Immature natural killer cell (primary cell): Measurements from ENCODE around the gene COG8. TPM values are rescaled to one million over a fixed set of nuclear protein-coding genes. Genes with fewer than 3 reads are reported as not detected.

Experiments
- DNase-seq, 3 donors: peaks; one replicate each; pipeline ENCODE4 v3.0.0; 2022; ENCODE audit warnings: mixed read lengths in 1 of 3
- H3K27ac Mint-ChIP-seq, 6 donors: one replicate each; pipeline ENCODE4 v1.8.0; 2020; ENCODE audit warnings: mixed read lengths in 6 of 6, mild to moderate bottlenecking in 5 of 6, inconsistent platforms in 4 of 6, moderate library complexity in 3 of 6
- H3K27me3 Mint-ChIP-seq, 3 donors: one replicate each; pipeline ENCODE4 v1.8.0; 2020 to 2021; ENCODE audit warnings: low read depth in 3 of 3, mild to moderate bottlenecking in 3 of 3, mixed read lengths in 3 of 3, moderate library complexity in 3 of 3, inconsistent platforms in 1 of 3
- H3K36me3 Mint-ChIP-seq, 3 donors: one replicate each; pipeline ENCODE4 v1.8.0; 2020; ENCODE audit warnings: mixed read lengths in 3 of 3, inconsistent platforms in 2 of 3, mild to moderate bottlenecking in 2 of 3
- H3K4me1 Mint-ChIP-seq, 2 donors: one replicate each; pipeline ENCODE4 v1.8.0; 2020; ENCODE audit warnings: inconsistent platforms in 2 of 2, mild to moderate bottlenecking in 2 of 2, mixed read lengths in 2 of 2, moderate library complexity in 1 of 2
- H3K4me3 Mint-ChIP-seq, 5 donors: one replicate each; pipeline ENCODE4 v1.8.0; 2020; ENCODE audit warnings: mild to moderate bottlenecking in 5 of 5, mixed read lengths in 5 of 5, inconsistent platforms in 3 of 5, moderate library complexity in 3 of 5
- H3K9me3 Mint-ChIP-seq, 6 donors: one replicate each; pipeline ENCODE4 v1.8.0; 2020; ENCODE audit warnings: mild to moderate bottlenecking in 6 of 6, mixed read lengths in 6 of 6, inconsistent platforms in 4 of 6, moderate library complexity in 3 of 6
- polyA plus RNA-seq, 3 donors: library from polyadenylated mRNA; unstranded; fragments of 300-500 nt; fragmentation: Illumina TruSeq; gene quantifications; one replicate each; pipeline ENCODE4 v1.2.3, GENCODE V29; 2021

The COG8 gene
- polyA plus RNA-seq, 3 donors from 2014 or later, result 36.6 to 52.0 (median 44.4) TPM

DNA sequence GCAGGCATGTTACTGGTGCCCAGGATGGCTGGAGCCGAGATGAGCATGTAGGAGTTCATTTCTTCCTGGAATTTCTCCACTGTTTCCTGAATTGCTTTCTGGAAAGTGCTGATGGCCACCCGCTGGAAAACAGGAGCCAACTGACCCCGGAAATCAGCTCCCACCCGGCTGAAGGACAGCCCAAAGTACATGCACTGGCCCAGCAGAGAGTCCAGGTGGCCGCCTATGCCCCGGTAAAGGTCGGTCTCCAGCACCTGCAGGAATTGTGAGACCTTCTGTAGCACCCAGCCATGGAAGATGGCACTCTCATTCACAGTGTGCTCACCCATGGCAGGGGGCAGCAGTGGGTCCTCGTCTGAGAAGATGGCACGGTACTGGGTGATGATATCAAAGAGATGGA is 4.7 kb downstream of the COG8 start:
- Mint-ChIP-seq H3K4me3 (peak overlapping the region in 1 of 5 donors; percentile 21), H3K9me3 (no peaks in the 10 kb centered on the region), H3K36me3 (peaks cover 11 to 22% (median 19%) of the 10 kb centered on the region in 3 donors), H3K4me1 (peaks cover 33 to 36% of the 10 kb centered on the region in 2 donors), H3K27me3 (peaks cover 0 to 3% (median 3%) of the 10 kb centered on the region in 3 donors), H3K27ac (no peak overlapping the region)
- no peak for DNase-seq

GRCh38 chr16:69330286-69331109 is 8.9 kb downstream of the COG8 start, which contains the start of gene PDF:
Gene PDF, minus strand, starts transcription at chr16:69330588. Its CDS starts 18 bp downstream, at chr16:69330570.
- H3K4me3 Mint-ChIP-seq, result peak within 1 kb of the TSS; percentile 69 to 83 (median 80)
- peaks cover 29 to 31% of the 10 kb centered on the region in 2 donors for H3K4me1 Mint-ChIP-seq
- H3K27me3 Mint-ChIP-seq, result peaks cover 0 to 6% (median 6%) of the 10 kb centered on the region in 3 donors
- H3K27ac Mint-ChIP-seq, result peak within 1 kb of the TSS in 5 of 6 donors; percentile 62 to 86 (median 83)
- H3K9me3 Mint-ChIP-seq, result no peaks in the 10 kb centered on the region
- peak; percentile 80 to 83 (median 81) for DNase-seq
- peaks cover 3 to 17% (median 10%) of the 10 kb centered on the region in 3 donors for H3K36me3 Mint-ChIP-seq

DNA sequence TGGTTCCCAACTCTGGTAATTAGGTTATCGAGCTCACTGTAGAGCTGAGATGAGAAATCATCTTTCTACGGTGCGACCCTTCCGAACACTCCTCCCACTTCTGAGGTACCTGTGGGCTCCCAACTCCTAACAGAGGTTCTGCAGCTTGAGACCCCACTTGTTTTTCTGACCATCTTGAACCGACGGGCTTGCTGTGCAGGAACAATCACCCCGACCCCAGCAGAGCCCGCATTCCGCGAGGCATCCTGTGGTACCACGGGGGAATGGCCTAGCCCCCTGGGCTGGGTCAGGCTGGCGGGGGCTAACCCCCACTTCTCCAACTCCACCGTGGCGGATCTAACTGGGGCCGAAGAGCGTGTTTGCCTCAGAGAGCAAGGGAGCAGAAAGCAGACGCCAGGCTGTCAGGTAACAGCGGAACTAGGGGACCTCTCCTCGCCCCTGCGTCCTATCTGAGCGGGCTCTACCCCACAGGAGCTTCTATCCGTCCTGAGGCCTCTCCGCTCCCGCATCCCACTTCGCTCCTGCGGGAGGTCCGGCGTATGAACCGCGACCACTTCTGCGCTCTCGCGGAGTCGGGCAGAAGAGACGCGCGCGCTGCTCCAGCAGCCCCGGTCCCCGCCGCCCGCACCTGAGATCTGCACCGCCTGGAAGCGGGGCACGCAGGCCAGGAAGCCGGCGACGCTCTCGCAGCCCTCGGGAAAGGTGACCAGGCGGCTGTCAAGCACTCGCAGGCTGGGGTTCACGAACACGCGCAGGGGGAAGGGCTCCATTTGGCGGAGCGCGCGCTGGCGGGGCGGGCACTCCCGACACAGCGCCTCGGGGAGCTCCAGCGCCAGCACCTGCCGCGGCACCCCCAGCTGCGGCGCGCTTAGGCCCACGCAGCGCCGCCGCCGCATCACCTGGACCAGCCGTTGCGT is 9.7 kb downstream of the COG8 start:
- H3K36me3 Mint-ChIP-seq, result peaks cover 3 to 14% (median 6%) of the 10 kb centered on the region in 3 donors
- peak overlapping the region; percentile 56 to 74 (median 67) for H3K4me3 Mint-ChIP-seq
- no peak for DNase-seq
- H3K27ac Mint-ChIP-seq, result peak overlapping the region in 2 of 6 donors; percentile 62 to 73
- peaks cover 29 to 31% of the 10 kb centered on the region in 2 donors for H3K4me1 Mint-ChIP-seq
- H3K9me3 Mint-ChIP-seq, result no peaks in the 10 kb centered on the region
- H3K27me3 Mint-ChIP-seq, result peaks cover 0 to 7% (median 6%) of the 10 kb centered on the region in 3 donors

GRCh38 chr16:69328854-69329316 is 10.5 kb downstream of the COG8 start:
- Mint-ChIP-seq H3K9me3 (no peaks in the 10 kb centered on the region), H3K4me3 (peak overlapping the region; percentile 33 to 74 (median 67)), H3K4me1 (peaks cover 29 to 31% of the 10 kb centered on the region in 2 donors), H3K27me3 (peaks cover 0 to 7% (median 3%) of the 10 kb centered on the region in 3 donors), H3K27ac (peak overlapping the region in 3 of 6 donors; percentile 11 to 62 (median 16)), H3K36me3 (peaks cover 3 to 9% (median 6%) of the 10 kb centered on the region in 3 donors)
- DNase-seq, result no peak

DNA sequence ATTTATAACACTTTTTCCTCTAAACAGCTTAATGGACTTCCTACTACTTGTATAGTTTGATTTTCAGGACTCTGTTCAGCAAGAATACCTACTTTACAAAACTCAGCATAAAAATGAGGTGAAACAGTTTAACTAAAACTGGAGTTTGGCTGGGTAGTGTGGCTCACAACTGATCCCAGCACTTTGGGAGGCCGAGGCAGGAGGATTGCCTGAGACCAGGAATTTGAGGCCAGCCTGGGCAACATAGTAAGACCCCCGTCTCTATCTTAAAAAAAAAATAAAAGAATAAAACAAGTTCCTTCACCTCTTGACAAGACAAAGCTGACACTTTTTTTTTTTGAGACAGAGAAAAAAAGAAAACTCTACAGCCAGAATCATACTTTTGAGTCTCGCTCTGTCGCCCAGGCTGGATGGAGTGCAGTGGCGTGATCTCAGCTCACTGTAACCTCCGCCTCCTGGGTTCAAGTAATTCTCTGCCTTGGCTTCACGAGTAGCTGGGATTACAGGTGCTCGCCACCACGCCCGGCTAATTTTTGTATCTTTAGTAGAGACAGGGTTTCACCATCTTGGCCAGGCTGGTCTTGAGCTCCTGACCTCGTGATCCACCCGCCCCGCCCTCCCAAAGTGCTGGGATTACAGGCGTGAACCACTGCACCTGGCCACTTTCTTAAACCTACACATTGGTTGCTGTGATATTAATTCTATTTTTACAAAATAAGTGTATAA is 11.6 kb downstream of the COG8 start:
- Mint-ChIP-seq H3K4me3 (peak overlapping the region in 3 of 5 donors; percentile 41 to 74 (median 67)), H3K27me3 (peaks cover 0 to 7% (median 6%) of the 10 kb centered on the region in 3 donors), H3K36me3 (peaks cover under 1 to 4% (median 3%) of the 10 kb centered on the region in 3 donors), H3K27ac (peak overlapping the region in 2 of 6 donors; percentile 13 to 57), H3K9me3 (no peaks in the 10 kb centered on the region), H3K4me1 (peaks cover 29 to 30% of the 10 kb centered on the region in 2 donors)
- no peak for DNase-seq

GRCh38 chr16:69326172-69326873 is 13.0 kb downstream of the COG8 start:
- no peak overlapping the region for H3K4me3 Mint-ChIP-seq
- H3K27me3 Mint-ChIP-seq, result peaks cover 0 to 9% (median 7%) of the 10 kb centered on the region in 3 donors
- H3K9me3 Mint-ChIP-seq, result no peaks in the 10 kb centered on the region
- no peak for DNase-seq
- peaks cover 0 to 13% (median 8%) of the 10 kb centered on the region in 3 donors for H3K36me3 Mint-ChIP-seq
- H3K4me1 Mint-ChIP-seq, result peaks cover 29 to 36% of the 10 kb centered on the region in 2 donors
- peak overlapping the region in 2 of 6 donors; percentile 28 to 74 for H3K27ac Mint-ChIP-seq

DNA sequence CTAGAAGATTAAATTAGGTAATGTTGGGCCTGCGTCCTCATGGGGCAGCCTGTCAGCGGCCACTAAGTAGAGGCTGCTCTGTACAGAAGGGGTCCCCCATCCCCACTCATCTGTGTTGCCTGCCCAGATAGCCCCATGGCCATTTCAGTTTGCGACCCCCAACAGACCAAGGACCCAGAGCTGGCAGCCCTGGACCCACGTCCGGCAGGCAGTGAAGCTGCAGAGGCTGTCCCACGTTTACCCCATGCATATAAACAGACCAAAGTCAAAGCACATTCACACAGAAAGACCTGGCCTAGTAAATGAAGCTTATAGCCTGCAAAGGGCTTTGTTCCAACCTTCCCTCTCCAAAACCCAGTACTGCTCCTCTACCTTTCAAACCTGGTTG is 13.6 kb downstream of the COG8 start:
- H3K4me1 Mint-ChIP-seq, result peaks cover 27 to 36% of the 10 kb centered on the region in 2 donors
- H3K36me3 Mint-ChIP-seq, result peaks cover 0 to 17% (median 8%) of the 10 kb centered on the region in 3 donors
- peaks cover 0 to 9% (median 7%) of the 10 kb centered on the region in 3 donors for H3K27me3 Mint-ChIP-seq
- no peaks in the 10 kb centered on the region for H3K9me3 Mint-ChIP-seq
- no peak overlapping the region for H3K4me3 Mint-ChIP-seq
- H3K27ac Mint-ChIP-seq, result peak overlapping the region in 3 of 6 donors; percentile 34 to 74 (median 56)
- no peak for DNase-seq

GRCh38 chr16:69324585-69325253 is 14.6 kb downstream of the COG8 start:
- no peaks in the 10 kb centered on the region for H3K9me3 Mint-ChIP-seq
- peaks cover 0 to 18% (median 8%) of the 10 kb centered on the region in 3 donors for H3K36me3 Mint-ChIP-seq
- peak overlapping the region in 2 of 6 donors; percentile 34 to 72 for H3K27ac Mint-ChIP-seq
- no peak overlapping the region for H3K4me3 Mint-ChIP-seq
- DNase-seq, result no peak
- H3K27me3 Mint-ChIP-seq, result peaks cover 0 to 9% (median 5%) of the 10 kb centered on the region in 3 donors
- H3K4me1 Mint-ChIP-seq, result peaks cover 27 to 35% of the 10 kb centered on the region in 2 donors

GRCh38 chr16:69324013-69324531 is 15.3 kb downstream of the COG8 start:
- Mint-ChIP-seq H3K4me1 (peaks cover 20 to 29% of the 10 kb centered on the region in 2 donors), H3K36me3 (peaks cover 4 to 22% (median 12%) of the 10 kb centered on the region in 3 donors), H3K4me3 (no peak overlapping the region), H3K27me3 (peaks cover 0 to 12% (median 5%) of the 10 kb centered on the region in 3 donors), H3K27ac (peak overlapping the region in 1 of 6 donors; percentile 72), H3K9me3 (no peaks in the 10 kb centered on the region)
- no peak for DNase-seq

GRCh38 chr16:69323415-69323814 is 15.9 kb downstream of the COG8 start:
- DNase-seq, result no peak
- H3K4me1 Mint-ChIP-seq, result peaks cover 14 to 22% of the 10 kb centered on the region in 2 donors
- no peak overlapping the region for H3K4me3 Mint-ChIP-seq
- peak overlapping the region in 1 of 6 donors; percentile 39 for H3K27ac Mint-ChIP-seq
- H3K27me3 Mint-ChIP-seq, result peaks cover 0 to 11% (median 3%) of the 10 kb centered on the region in 3 donors
- H3K36me3 Mint-ChIP-seq, result peaks cover 4 to 22% (median 12%) of the 10 kb centered on the region in 3 donors
- no peaks in the 10 kb centered on the region for H3K9me3 Mint-ChIP-seq

DNA sequence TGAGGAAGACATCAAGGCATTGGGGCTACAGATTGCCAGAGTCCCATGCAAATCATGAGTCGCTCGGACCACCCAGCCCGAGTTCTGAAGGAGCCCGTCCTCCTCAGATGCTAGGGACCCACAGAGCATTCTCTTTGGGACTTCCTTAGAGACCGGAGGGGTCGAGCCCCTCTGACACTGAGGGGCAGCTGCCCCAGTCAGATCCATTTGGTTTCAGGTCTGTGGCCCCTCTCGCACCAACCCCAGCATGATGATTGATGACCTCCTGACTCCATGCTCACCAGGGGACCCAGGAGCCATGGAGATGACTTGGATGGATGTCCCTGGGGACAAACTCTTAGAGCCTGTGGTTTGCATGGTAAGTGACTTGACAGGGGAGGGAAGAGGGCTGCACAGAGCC is 17.0 kb downstream of the COG8 start:
- Mint-ChIP-seq H3K36me3 (peaks cover 4 to 22% (median 12%) of the 10 kb centered on the region in 3 donors), H3K9me3 (no peaks in the 10 kb centered on the region), H3K27ac (peak overlapping the region in 1 of 6 donors; percentile 34)

More for the DNA sequence above, 17.0 kb downstream of the COG8 start:
- no peak overlapping the region for H3K4me3 Mint-ChIP-seq
- DNase-seq, result no peak
- H3K4me1 Mint-ChIP-seq, result peaks cover 11 to 19% of the 10 kb centered on the region in 2 donors
- H3K27me3 Mint-ChIP-seq, result peaks cover 0 to 11% (median 3%) of the 10 kb centered on the region in 3 donors
